GM19099 (cell line): ENCODE data around the gene PTCSC3.

Source experiments
- POLR2A ChIP-seq: IDR thresholded peaks from 3 replicates; pipeline ENCODE4 v1.6.1; 2011; ENCODE audit warnings: low read depth; ENCODE audit not compliant: insufficient read length; ENCODE audit errors: extremely low read depth

The PTCSC3 gene

DNA sequence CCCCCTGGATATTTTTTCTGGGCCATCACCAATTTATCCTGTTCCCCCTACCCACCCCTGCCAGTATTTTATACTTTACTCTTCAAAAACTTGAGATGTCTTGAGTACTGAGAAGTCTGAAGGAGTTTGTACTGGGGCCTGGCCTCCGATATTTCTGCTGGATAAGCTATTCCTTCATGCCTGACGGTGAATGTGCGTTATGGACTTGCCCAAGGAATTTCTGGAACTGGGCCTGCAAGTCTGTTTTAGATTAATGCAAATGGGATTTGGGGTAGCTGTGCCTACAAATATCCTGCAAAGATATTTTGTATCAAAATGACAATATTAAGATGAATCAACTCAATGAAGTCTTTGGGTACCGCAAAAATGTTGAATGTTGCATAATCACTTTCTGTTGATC, at the start of gene PTCSC3:
TSS of gene PTCSC3 (minus strand) at position 199 of the 400 bp plus-strand sequence.
- no peak for TF ChIP-seq POLR2A

DNA sequence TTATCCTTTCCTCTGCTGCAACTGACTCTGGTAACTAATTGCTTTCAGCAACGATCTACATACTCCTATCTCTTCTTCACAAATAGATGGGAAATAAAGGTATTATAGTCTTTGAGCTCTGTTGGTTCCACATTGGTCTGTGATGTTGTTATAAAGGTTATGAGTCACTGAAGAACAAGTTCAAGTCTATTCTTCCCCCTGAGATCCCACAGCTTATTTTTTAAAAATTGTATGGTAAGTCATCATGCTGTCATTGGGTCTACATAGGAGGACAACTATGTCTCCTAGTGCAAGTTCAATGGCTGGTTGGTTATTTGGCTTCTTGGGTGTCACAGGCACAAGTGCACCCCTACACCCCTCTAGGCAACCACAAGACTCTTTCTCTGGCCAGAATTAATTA, 49.6 kb upstream of the PTCSC3 start:
- no peak for TF ChIP-seq POLR2A

GRCh38 chr14:36224176-36224575, 47.7 kb upstream of the PTCSC3 start:
- TF ChIP-seq POLR2A, result no peak

- TF ChIP-seq POLR2A, result no peak
Observed at GRCh38 chr14:36223558-36223957, 47.0 kb upstream of the PTCSC3 start.

DNA sequence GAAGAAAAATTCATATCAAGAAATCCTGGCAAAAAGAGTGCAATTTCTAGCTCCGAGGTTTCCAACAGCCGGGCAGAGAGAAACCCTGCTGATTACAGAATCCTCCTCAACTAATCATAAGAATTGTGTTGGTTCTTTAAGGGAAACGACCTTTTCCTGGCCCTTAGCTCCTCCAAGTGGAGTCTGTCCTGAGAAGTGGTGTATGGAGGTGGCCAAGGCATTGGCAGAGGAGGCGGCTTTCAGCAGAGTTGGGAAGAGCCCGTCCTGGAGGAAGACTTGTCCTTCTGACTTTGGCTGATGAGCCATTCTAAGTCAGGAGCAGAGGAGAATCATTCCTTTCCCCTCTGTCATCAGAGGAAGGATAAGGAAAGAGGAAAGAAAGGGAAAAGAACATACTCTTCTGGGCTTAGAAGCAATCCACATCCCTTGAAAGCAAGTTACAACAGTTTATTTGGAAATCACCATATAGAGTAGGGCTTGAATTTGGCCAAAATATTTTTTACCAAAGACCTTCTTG, 46.5 kb upstream of the PTCSC3 start:
- no peak for TF ChIP-seq POLR2A

DNA sequence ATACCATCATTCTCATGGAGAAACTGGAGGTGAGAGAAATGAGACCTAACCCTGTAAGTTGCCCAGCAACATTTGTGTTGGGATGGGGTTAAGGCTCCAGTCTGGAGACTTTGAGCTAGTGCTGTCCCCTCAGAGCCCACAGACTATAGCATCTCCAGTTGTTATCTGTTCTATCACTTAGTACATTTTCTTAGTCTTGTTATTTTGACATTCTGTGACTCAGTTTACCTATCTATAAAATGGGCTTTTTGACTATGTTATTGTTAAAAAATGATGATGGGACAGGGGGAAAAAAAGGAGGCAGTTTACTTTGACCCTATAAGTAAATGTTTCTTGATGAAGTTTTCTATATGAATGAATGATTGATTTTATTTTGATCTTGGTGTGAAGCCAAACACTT, 45.8 kb upstream of the PTCSC3 start:
- TF ChIP-seq POLR2A, result no peak

GRCh38 chr14:36221112-36221511, 44.6 kb upstream of the PTCSC3 start:
- no peak for TF ChIP-seq POLR2A

DNA sequence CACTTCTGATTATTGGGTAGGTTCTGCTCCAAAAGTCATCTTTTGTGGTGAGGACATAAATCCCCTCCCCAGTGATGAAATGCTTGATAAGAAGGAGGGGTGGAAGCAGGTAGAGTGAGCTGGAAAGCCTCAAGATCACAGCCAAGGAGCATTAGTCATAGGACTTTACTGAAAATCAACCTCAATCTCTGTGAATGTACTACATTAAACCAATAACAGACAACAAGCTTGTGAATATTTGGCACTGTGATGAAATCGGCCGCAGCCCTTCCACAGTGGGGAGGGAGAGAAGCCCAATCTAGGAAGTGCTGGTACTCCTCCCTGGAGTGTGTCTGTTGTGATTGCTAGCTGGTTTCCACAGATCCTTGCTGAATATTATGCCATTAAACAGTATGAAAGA, 41.2 kb upstream of the PTCSC3 start:
- TF ChIP-seq POLR2A, result no peak

DNA sequence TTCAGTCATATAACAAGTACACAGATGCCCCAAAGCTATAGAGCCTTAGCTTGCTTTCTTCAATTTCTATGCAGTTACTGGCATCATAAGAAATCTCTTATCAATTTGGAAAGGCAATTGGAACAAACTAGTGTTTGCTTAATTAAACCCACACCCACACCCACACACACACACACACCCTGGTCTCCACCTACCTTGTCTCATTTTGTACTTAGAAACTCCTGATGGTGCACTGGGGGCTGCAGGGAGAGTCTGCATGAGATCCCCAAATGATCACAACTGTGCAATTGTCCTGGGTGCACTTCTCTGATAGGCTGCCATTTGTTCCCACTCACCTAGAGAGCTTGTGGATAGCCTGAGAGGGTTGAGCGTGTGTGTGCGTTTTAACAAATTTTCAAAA, 40.5 kb upstream of the PTCSC3 start:
- no peak for TF ChIP-seq POLR2A

GRCh38 chr14:36215217-36215598, 38.7 kb upstream of the PTCSC3 start:
- TF ChIP-seq POLR2A, result no peak

DNA sequence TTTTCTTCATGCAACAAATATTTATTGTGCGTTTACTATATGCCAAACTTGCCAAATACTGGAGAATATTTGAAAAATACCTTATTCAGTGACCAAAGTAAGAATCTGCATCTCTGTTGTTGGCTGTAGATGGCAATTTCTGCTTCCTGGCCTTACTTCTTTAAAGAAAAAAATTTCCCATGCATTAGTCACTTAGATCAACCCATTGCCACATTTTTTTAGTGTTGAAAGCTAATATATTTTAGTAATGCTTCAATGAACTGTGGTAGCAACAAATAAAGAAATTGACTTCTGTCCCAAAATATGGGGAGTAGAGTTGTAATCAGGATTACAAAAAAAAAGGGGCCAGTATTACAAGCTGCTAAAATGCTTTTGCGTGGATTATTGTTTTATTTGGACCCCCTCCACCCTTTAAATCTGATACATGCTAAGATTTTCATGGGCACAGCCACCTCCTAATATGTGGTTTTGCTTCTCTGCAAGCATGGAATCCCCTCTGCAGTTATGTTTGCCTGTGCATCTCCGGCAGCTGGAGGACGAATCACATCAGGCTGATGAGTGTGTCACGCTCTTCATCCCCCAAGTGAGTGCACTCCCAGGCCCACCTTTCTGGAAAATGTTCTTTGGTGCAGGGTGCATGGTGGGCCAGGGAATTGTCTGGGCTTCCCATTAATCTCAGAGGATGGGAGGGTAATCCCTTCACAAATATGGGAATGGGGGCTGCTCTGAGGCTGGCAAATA, 38.1 kb upstream of the PTCSC3 start:
- TF ChIP-seq POLR2A, result no peak

GRCh38 chr14:36212987-36213386, 36.5 kb upstream of the PTCSC3 start:
- no peak for TF ChIP-seq POLR2A

- TF ChIP-seq POLR2A, result no peak
Observed at GRCh38 chr14:36212577-36212976, 36.1 kb upstream of the PTCSC3 start.

DNA sequence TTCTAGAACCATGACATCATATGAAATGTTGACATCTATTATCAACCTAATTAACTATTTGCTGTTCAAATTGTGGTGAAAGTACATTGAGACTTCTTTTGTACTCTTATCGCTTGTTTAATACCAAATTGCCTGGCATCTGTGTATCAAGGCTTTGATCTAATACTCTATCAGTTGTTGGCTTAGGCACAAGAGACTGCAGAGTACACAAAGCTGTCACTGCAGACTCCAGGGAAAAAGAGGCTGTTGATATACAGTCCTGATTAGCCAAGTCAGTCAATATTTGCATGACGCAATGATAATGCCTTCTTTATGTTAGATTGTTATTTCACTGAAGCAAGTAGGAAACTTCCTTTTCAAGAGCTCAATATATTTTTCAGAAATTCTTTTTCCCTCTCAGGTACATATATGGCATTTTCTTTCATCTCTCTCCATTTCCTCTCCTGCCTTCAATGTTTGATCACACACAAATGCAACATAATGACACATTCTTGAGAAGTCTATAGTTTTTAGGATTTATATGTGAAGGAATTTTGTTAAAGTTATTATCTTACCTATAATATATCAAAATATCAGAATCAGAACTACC, 32.3 kb upstream of the PTCSC3 start:
- no peak for TF ChIP-seq POLR2A

- TF ChIP-seq POLR2A, result no peak
Observed at GRCh38 chr14:36207500-36207899, 31.0 kb upstream of the PTCSC3 start.

DNA sequence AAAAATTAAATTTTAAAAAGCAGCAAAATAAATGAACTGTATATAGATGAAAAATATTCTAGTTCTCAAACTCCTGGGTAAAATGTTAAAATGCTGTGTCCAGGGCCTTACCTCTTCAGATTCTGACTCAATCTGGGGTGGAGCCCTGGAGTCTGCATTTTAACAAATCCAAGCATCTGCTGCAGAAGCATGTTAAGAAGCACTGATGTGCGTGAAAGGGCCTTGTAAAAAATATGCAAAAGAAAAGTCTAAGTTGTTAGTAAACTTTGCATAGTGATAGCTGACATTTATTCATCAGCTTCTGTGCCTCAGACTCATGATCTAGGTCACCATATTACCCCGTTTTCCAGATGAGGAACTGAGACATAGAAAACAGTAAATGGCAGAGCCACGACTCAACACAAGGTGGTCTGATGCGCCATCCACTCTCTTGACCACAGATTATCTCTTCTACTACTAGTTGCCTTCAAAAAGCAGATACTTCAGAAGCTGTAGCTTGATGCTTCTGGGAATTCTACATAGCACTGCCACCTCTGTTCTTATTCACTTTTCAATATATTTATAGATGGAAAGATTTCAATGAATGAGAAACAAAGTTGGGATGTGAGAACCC, 28.0 kb upstream of the PTCSC3 start:
- TF ChIP-seq POLR2A, result no peak
